ENCODE results near the gene STAT2. TPM values are rescaled to one million over a fixed set of nuclear protein-coding genes. Genes with fewer than 3 reads are reported as not detected.
A peak's percentile ranks its signal among the peaks of the same experiment; 100 is the strongest.
"Not testable (repeated sequence)": the region's sequence is repeated elsewhere in the genome, so short reads cannot be mapped to it uniquely, and the experiment has no call there.

The STAT2 gene
- total RNA-seq, 1 donor from 2014 or later = 327 TPM

- no peak for DNase-seq (ENCODE audit: extremely low spot score, unreplicated experiment)
- peaks cover 28% of the 10 kb centered on the region for H3K4me1 Mint-ChIP-seq (ENCODE audit: unreplicated experiment)
- peaks cover 1% of the 10 kb centered on the region for H3K36me3 Mint-ChIP-seq (ENCODE audit: unreplicated experiment)
- TF ChIP-seq, protein P1, sequence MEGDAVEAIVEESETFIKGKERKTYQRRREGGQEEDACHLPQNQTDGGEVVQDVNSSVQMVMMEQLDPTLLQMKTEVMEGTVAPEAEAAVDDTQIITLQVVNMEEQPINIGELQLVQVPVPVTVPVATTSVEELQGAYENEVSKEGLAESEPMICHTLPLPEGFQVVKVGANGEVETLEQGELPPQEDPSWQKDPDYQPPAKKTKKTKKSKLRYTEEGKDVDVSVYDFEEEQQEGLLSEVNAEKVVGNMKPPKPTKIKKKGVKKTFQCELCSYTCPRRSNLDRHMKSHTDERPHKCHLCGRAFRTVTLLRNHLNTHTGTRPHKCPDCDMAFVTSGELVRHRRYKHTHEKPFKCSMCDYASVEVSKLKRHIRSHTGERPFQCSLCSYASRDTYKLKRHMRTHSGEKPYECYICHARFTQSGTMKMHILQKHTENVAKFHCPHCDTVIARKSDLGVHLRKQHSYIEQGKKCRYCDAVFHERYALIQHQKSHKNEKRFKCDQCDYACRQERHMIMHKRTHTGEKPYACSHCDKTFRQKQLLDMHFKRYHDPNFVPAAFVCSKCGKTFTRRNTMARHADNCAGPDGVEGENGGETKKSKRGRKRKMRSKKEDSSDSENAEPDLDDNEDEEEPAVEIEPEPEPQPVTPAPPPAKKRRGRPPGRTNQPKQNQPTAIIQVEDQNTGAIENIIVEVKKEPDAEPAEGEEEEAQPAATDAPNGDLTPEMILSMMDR (IDR thresholded peaks at IDR 0.05) = no peak
- H3K4me3 Mint-ChIP-seq (ENCODE audit: unreplicated experiment) = peak overlapping the region; percentile 93
- peak overlapping the region; percentile 97 for H3K27ac Mint-ChIP-seq (ENCODE audit: unreplicated experiment)
- no peaks in the 10 kb centered on the region for H3K9me3 Mint-ChIP-seq (ENCODE audit: unreplicated experiment)
- H3K27me3 Mint-ChIP-seq (ENCODE audit: unreplicated experiment) = no peaks in the 10 kb centered on the region
Measured at GRCh38 chr12:56361487-56362129, 1.7 kb upstream of the STAT2 start.

DNA sequence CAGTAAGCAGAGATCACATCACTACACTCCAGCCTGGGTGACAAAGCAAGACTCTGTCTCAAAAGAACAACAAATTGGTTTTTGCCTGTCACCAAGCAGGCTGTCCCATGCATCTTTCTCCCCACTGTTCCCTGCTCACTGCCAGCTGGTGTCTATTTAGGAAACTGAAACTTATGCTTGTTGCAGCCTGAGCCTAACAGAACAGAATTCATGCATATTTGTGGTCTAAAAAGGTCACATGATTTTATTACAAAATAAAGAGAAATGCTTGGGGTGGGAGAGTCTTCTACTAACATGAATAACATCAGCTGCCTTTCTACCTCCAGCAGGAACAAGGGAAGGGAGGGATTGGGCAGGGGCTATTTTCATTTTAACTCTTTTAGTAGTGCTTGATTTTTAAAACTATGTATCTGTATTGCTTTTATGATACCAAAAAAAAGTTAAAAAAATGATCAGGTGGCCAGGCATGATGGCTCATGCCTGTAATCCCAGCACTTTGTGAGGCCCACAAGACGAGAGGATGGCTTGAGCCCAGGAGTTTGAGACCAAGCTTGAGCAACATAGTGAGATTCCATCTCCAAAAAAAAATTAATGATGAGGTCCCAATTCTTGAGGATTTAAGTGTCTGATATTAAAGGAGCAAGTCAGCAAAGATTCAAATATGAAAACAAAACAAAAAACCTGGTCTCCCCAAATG, 923 bp downstream of the STAT2 start:
- no peaks in the 10 kb centered on the region for H3K9me3 Mint-ChIP-seq (ENCODE audit: unreplicated experiment)
- H3K4me1 Mint-ChIP-seq (ENCODE audit: unreplicated experiment) = peaks cover 28% of the 10 kb centered on the region
- no peaks in the 10 kb centered on the region for H3K27me3 Mint-ChIP-seq (ENCODE audit: unreplicated experiment)
- TF ChIP-seq, protein P1 (IDR thresholded peaks at IDR 0.05) = no peak
- H3K36me3 Mint-ChIP-seq (ENCODE audit: unreplicated experiment) = peaks cover 19% of the 10 kb centered on the region
- H3K4me3 Mint-ChIP-seq (ENCODE audit: unreplicated experiment) = peak overlapping the region; percentile 93
- no peak for DNase-seq (ENCODE audit: extremely low spot score, unreplicated experiment)
- H3K27ac Mint-ChIP-seq (ENCODE audit: unreplicated experiment) = peak overlapping the region; percentile 97

DNA sequence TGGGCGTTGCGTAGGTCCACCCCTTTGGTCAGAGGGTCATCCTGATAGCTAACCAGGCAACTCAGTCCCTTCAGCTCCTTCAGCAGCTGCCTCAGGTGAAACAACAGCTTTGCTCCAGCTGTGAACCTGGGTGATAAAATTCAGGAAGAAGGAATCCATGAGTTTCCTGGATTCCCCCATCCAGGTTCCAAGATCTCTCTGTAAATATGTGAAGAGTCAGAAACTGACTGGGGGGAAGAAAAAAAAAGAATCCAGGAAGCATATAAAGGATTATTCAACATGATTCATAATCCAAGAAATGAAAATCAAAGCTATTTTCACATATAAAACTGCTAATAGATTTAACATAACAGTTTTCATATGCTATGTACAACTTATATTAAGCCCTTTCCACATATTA, 8.6 kb downstream of the STAT2 start:
- TF ChIP-seq, protein P1 (IDR thresholded peaks at IDR 0.05) = no peak
- Mint-ChIP-seq H3K36me3 (ENCODE audit: unreplicated experiment) (peaks cover 57% of the 10 kb centered on the region), H3K9me3 (ENCODE audit: unreplicated experiment) (no peaks in the 10 kb centered on the region), H3K4me3 (ENCODE audit: unreplicated experiment) (no peak overlapping the region), H3K27ac (ENCODE audit: unreplicated experiment) (no peak overlapping the region), H3K27me3 (ENCODE audit: unreplicated experiment) (no peaks in the 10 kb centered on the region), H3K4me1 (ENCODE audit: unreplicated experiment) (no peaks in the 10 kb centered on the region)
- DNase-seq (ENCODE audit: extremely low spot score, unreplicated experiment) = no peak

DNA sequence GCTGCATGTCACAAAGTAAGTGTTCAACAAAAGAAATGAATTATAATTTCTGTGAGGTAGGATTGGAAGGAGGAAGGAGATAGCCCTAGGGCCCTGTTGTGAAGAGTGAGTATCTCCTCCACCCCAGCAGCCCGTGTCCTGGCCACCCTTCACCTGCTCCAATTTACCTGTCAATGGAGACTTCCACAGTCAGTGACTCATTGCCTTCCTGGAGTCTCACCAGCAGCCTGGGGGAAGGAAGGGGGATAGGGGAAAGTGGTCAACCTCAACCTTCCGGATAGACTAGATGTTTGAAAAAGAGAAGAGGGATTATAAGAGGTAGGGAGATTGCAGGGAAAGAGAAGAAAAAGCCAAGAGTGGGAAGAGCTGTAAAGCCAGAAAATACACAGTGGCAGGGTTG, 9.2 kb downstream of the STAT2 start:
- no peaks in the 10 kb centered on the region for H3K9me3 Mint-ChIP-seq (ENCODE audit: unreplicated experiment)
- no peaks in the 10 kb centered on the region for H3K4me1 Mint-ChIP-seq (ENCODE audit: unreplicated experiment)
- H3K27ac Mint-ChIP-seq (ENCODE audit: unreplicated experiment) = no peak overlapping the region
- H3K36me3 Mint-ChIP-seq (ENCODE audit: unreplicated experiment) = peaks cover 60% of the 10 kb centered on the region
- no peak for DNase-seq (ENCODE audit: extremely low spot score, unreplicated experiment)
- no peak overlapping the region for H3K4me3 Mint-ChIP-seq (ENCODE audit: unreplicated experiment)
- TF ChIP-seq, protein P1 (IDR thresholded peaks at IDR 0.05) = no peak
- no peaks in the 10 kb centered on the region for H3K27me3 Mint-ChIP-seq (ENCODE audit: unreplicated experiment)

- H3K9me3 Mint-ChIP-seq (ENCODE audit: unreplicated experiment) = no peaks in the 10 kb centered on the region
- no peaks in the 10 kb centered on the region for H3K4me1 Mint-ChIP-seq (ENCODE audit: unreplicated experiment)
- no peaks in the 10 kb centered on the region for H3K27me3 Mint-ChIP-seq (ENCODE audit: unreplicated experiment)
- H3K36me3 Mint-ChIP-seq (ENCODE audit: unreplicated experiment) = peaks cover 54% of the 10 kb centered on the region
- H3K4me3 Mint-ChIP-seq (ENCODE audit: unreplicated experiment) = no peak overlapping the region
- DNase-seq (ENCODE audit: extremely low spot score, unreplicated experiment) = no peak
- TF ChIP-seq, protein P1 (IDR thresholded peaks at IDR 0.05) = no peak
- no peak overlapping the region for H3K27ac Mint-ChIP-seq (ENCODE audit: unreplicated experiment)
Measured at GRCh38 chr12:56348776-56349175, 11.1 kb downstream of the STAT2 start.

- H3K27ac Mint-ChIP-seq (ENCODE audit: unreplicated experiment); H3K27me3 Mint-ChIP-seq (ENCODE audit: unreplicated experiment); H3K4me1 Mint-ChIP-seq (ENCODE audit: unreplicated experiment); H3K9me3 Mint-ChIP-seq (ENCODE audit: unreplicated experiment); H3K4me3 Mint-ChIP-seq (ENCODE audit: unreplicated experiment); DNase-seq (ENCODE audit: extremely low spot score, unreplicated experiment): not testable (repeated sequence)
- H3K36me3 Mint-ChIP-seq (ENCODE audit: unreplicated experiment) = peaks cover 60% of the 10 kb centered on the region
Measured at GRCh38 chr12:56347255-56347654, 12.7 kb downstream of the STAT2 start.
